Measurements from ENCODE around the gene POU4F3.

Gene POU4F3

GRCh38 chr5:146388386-146388785 lies 49.7 kb downstream of the POU4F3 start:
- peaks cover 2 to 9% of the 10 kb centered on the region in 2 donors for H3K27me3 ChIP-seq (ENCODE audit: control insufficient read depth in 2 of 2, insufficient read depth in 2 of 2, low read length in 2 of 2)

GRCh38 chr5:146390469-146390868 lies 51.8 kb downstream of the POU4F3 start:
- Histone ChIP-seq H3K27me3 (ENCODE audit: control insufficient read depth in 2 of 2, insufficient read depth in 2 of 2, low read length in 2 of 2) (peaks cover 2 to 9% of the 10 kb centered on the region in 2 donors), H3K9ac (ENCODE audit: low read depth in 1 of 2, low read length in 2 of 2) (no peak overlapping the region), H3K9me3 (ENCODE audit: control insufficient read depth in 2 of 2, low read length in 2 of 2) (no peaks in the 10 kb centered on the region), H3K4me3 (ENCODE audit: low read length in 2 of 2) (no peak overlapping the region), H3K36me3 (ENCODE audit: control insufficient read depth in 2 of 2, insufficient read depth in 2 of 2, low read length in 2 of 2) (no peaks in the 10 kb centered on the region), H3K27ac (ENCODE audit: low read depth in 2 of 2, low read length in 2 of 2) (no peak overlapping the region), H3K4me1 (ENCODE audit: control insufficient read depth in 2 of 2, insufficient read depth in 2 of 2, low read length in 2 of 2) (no peaks in the 10 kb centered on the region)

More at GRCh38 chr5:146388386-146388785, 49.7 kb downstream of the POU4F3 start:
- Histone ChIP-seq H3K27ac (ENCODE audit: low read depth in 2 of 2, low read length in 2 of 2) (no peak overlapping the region), H3K36me3 (ENCODE audit: control insufficient read depth in 2 of 2, insufficient read depth in 2 of 2, low read length in 2 of 2) (no peaks in the 10 kb centered on the region), H3K4me1 (ENCODE audit: control insufficient read depth in 2 of 2, insufficient read depth in 2 of 2, low read length in 2 of 2) (no peaks in the 10 kb centered on the region), H3K4me3 (ENCODE audit: low read length in 2 of 2) (no peak overlapping the region), H3K9me3 (ENCODE audit: control insufficient read depth in 2 of 2, low read length in 2 of 2) (no peaks in the 10 kb centered on the region), H3K9ac (ENCODE audit: low read depth in 1 of 2, low read length in 2 of 2) (no peak overlapping the region)

Measured in mucosa of rectum (tissue), 2 donors.